GM19324 (cell line): Measurements from ENCODE around the gene MUC5AC.
"Not testable (repeated sequence)": the region's sequence is repeated elsewhere in the genome, so short reads cannot be mapped to it uniquely, and the experiment has no call there.

Experiments used
- ATAC-seq: cut with Tn5 transposase; IDR thresholded peaks from one replicate; pipeline ENCODE4 v1.9.1; 2021; ENCODE audit warnings: mild to moderate bottlenecking, moderate library complexity; ENCODE audit not compliant: unreplicated experiment, low FRiP score

Gene MUC5AC

DNA sequence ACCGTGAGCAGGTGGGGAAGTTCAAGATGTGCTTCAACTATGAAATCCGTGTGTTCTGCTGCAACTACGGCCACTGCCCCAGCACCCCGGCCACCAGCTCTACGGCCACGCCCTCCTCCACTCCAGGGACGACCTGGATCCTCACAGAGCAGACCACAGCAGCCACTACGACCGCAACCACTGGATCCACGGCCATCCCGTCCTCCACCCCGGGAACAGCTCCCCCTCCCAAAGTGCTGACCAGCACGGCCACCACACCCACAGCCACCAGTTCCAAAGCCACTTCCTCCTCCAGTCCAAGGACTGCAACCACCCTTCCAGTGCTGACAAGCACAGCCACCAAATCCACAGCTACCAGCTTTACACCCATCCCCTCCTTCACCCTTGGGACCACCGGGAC is 88.0 kb downstream of the MUC5AC start:
- not testable (repeated sequence) for ATAC-seq

DNA sequence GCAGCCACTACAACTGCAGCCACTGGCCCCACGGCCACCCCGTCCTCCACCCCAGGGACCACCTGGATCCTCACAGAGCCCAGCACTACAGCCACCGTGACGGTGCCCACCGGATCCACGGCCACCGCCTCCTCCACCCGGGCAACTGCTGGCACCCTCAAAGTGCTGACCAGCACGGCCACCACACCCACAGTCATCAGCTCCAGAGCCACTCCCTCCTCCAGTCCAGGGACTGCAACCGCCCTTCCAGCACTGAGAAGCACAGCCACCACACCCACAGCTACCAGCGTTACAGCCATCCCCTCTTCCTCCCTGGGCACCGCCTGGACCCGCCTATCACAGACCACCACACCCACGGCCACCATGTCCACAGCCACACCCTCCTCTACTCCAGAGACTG is 88.5 kb downstream of the MUC5AC start:
- ATAC-seq, result not testable (repeated sequence)

DNA sequence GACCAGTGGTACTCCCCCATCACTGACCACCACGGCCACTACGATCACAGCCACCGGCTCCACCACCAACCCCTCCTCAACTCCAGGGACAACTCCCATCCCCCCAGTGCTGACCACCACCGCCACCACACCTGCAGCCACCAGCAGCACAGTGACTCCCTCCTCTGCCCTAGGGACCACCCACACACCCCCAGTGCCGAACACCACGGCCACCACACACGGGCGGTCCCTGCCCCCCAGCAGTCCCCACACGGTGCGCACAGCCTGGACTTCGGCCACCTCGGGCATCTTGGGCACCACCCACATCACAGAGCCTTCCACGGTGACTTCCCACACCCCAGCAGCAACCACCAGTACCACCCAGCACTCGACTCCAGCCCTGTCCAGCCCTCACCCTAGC is 89.3 kb downstream of the MUC5AC start:
- ATAC-seq, result not testable (repeated sequence)

DNA sequence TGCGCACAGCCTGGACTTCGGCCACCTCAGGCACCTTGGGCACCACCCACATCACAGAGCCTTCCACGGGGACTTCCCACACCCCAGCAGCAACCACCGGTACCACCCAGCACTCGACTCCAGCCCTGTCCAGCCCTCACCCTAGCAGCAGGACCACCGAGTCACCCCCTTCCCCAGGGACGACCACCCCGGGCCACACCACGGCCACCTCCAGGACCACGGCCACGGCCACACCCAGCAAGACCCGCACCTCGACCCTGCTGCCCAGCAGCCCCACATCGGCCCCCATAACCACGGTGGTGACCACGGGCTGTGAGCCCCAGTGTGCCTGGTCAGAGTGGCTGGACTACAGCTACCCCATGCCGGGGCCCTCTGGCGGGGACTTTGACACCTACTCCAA is 91.2 kb downstream of the MUC5AC start:
- ATAC-seq, result not testable (repeated sequence)

DNA sequence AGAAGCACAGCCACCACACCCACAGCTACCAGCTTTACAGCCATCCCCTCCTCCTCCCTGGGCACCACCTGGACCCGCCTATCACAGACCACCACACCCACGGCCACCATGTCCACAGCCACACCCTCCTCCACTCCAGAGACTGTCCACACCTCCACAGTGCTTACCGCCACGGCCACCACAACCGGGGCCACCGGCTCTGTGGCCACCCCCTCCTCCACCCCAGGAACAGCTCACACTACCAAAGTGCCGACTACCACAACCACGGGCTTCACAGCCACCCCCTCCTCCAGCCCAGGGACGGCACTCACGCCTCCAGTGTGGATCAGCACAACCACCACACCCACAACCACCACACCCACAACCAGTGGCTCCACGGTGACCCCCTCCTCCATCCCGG is 92.7 kb downstream of the MUC5AC start:
- not testable (repeated sequence) for ATAC-seq
